Activated B cell treated with CpG ODN at 0.5 μM for 24 hours (primary cell): Measurements from ENCODE around the gene CEP78. TPM values are rescaled to one million over a fixed set of nuclear protein-coding genes. Genes with fewer than 3 reads are reported as not detected.
A peak's percentile ranks its signal among the peaks of the same experiment; 100 is the strongest.

Experiments
- ATAC-seq: fragments of 200-7000 bp; cut with Tn5 transposase; one replicate; pipeline ENCODE4 v1.10.0; 2021; ENCODE audit warnings: low read depth, mild to moderate bottlenecking, moderate library complexity
- CTCF ChIA-PET: fragments of 350-600 bp; sonication (Branson Sonifier 250); formaldehyde crosslinking; loops from one replicate; lab custom pipeline; 2021; ENCODE audit warnings: antibody characterized with exemption; lab: Charles Lee
- POLR2A ChIA-PET: fragments of 350-600 bp; sonication (Branson Sonifier 250); formaldehyde crosslinking; loops from one replicate; lab custom pipeline; 2021; ENCODE audit warnings: antibody characterized with exemption; lab: Charles Lee
- DNase-seq: peaks from one replicate; pipeline ENCODE4 v3.0.0; 2022
- H3K27ac Mint-ChIP-seq: one replicate; pipeline ENCODE4 v1.8.0; 2020; ENCODE audit warnings: mixed read lengths
- H3K27me3 Mint-ChIP-seq: one replicate; pipeline ENCODE4 v1.8.0; 2021; ENCODE audit warnings: mixed read lengths
- H3K36me3 Mint-ChIP-seq: one replicate; pipeline ENCODE4 v1.8.0; 2021; ENCODE audit warnings: low read depth, mixed read lengths
- H3K4me1 Mint-ChIP-seq: one replicate; pipeline ENCODE4 v1.8.0; 2021; ENCODE audit warnings: mixed read lengths
- H3K4me3 Mint-ChIP-seq: one replicate; pipeline ENCODE4 v1.8.0; 2020; ENCODE audit warnings: mild to moderate bottlenecking, mixed read lengths
- H3K9me3 Mint-ChIP-seq: one replicate; pipeline ENCODE4 v1.8.0; 2020; ENCODE audit warnings: mixed read lengths
- CTCF ChIP-seq: fragments of 200-600 bp; IDR thresholded peaks from one replicate; pipeline ENCODE4 v1.8.0; 2022; ENCODE audit warnings: antibody characterized with exemption, mild to moderate bottlenecking
- intact Hi-C: fragments of 100-400 bp; cut with micrococcal nuclease; formaldehyde crosslinking; loops from one replicate; pipeline ENCODE4 v1.15.1; 2024
- total RNA-seq: library from RNA; stranded (reverse); gene quantifications from 2 replicates; pipeline ENCODE4 v1.2.3, GENCODE V29; 2022

Gene CEP78
- total RNA-seq, 1 donor from 2014 or later, result 18.1 TPM

GRCh38 chr9:78252616-78253015 lies 16.7 kb downstream of the CEP78 start:
- POLR2A ChIA-PET, result no interaction called here
- Mint-ChIP-seq H3K9me3 (no peaks in the 10 kb centered on the region), H3K27me3 (no peaks in the 10 kb centered on the region), H3K4me1 (no peaks in the 10 kb centered on the region), H3K27ac (no peak overlapping the region), H3K4me3 (no peak overlapping the region), H3K36me3 (peaks cover 52% of the 10 kb centered on the region)
- TF ChIP-seq CTCF, result no peak
- CTCF ChIA-PET, result no interaction called here
- no peak for ATAC-seq
- intact Hi-C loops, result loop anchor here (10.0 kb wide), 1 partner anchor 1902 kb away; no protein-coding TSS in a partner anchor
- DNase-seq, result no peak

GRCh38 chr9:78253285-78253684 lies 17.4 kb downstream of the CEP78 start:
- no peak for DNase-seq
- no peak for TF ChIP-seq CTCF
- ChIA-PET CTCF (no interaction called here), POLR2A (no interaction called here)
- Mint-ChIP-seq H3K4me3 (no peak overlapping the region), H3K4me1 (no peaks in the 10 kb centered on the region), H3K27ac (no peak overlapping the region), H3K36me3 (peaks cover 48% of the 10 kb centered on the region), H3K27me3 (no peaks in the 10 kb centered on the region), H3K9me3 (no peaks in the 10 kb centered on the region)
- intact Hi-C loops, result loop anchor here (10.0 kb wide), 1 partner anchor 1902 kb away; no protein-coding TSS in a partner anchor
- no peak for ATAC-seq

DNA sequence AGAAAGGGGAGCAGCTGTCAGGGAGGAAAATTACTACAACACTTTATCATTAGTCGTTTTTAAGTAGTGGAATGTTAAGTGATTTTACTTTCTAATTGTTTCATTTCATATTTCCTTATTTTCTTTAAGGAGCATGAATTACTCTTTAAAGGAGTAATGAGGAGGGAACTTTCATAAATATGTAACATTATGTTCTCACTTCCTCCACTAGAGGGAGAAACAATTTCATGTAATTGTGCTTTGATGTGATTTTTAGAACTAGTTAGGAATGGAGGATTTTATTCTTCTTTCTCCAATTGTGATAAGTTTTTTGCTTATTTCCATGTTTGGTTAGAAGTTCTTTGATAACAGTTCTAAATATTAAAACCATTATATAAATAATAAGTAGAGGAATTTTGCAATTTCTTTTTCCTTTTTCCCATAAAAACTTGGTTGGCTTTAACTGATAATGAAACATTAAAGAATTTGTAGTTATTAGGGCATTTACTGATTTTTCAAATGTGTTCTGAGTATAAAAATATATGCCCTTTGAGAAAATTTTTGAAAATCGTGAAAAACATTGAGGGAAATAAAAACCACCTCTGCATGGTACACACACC lies 25.6 kb downstream of the CEP78 start:
- DNase-seq, result no peak
- peaks cover 39% of the 10 kb centered on the region for H3K36me3 Mint-ChIP-seq
- POLR2A ChIA-PET, result no interaction called here

DNA sequence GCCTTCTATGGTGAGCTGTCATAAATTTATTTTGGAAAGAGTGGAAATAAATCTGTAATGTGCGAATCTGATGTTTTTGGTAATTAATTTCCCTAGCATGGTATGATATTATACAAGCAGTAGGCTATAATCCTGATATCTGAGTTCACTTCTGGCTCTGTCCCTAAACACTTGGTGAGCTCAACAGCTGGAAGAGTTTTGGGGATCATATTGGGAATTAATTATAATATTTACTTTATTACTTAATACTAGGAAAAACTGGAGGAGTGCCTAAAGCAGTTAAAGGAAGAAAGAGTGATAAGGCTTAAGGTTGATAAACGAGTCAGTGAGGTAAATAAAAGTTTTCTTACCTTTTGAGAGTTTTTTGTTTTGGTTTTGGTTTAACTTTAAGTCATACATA lies 26.8 kb downstream of the CEP78 start:
- POLR2A ChIA-PET, result no interaction called here
- Mint-ChIP-seq H3K36me3 (peaks cover 40% of the 10 kb centered on the region), H3K4me3 (no peak overlapping the region), H3K9me3 (no peaks in the 10 kb centered on the region), H3K27ac (no peak overlapping the region), H3K4me1 (no peaks in the 10 kb centered on the region), H3K27me3 (no peaks in the 10 kb centered on the region)
- CTCF ChIA-PET, result interaction anchor here (1.9 kb wide), 1 partner anchor 106 kb away, joined by 14 read pairs; no protein-coding TSS in a partner anchor
- DNase-seq (no peak), ATAC-seq (no peak)
- no peak for TF ChIP-seq CTCF
- intact Hi-C loops, result no loop called here

More for the DNA sequence above, 25.6 kb downstream of the CEP78 start:
- H3K4me1 Mint-ChIP-seq, result no peaks in the 10 kb centered on the region
- H3K27ac Mint-ChIP-seq, result no peak overlapping the region
- no peaks in the 10 kb centered on the region for H3K9me3 Mint-ChIP-seq
- no peak overlapping the region for H3K4me3 Mint-ChIP-seq
- CTCF ChIA-PET, result interaction anchor here (1.2 to 1.9 kb wide), 3 partner anchors 36 to 109 kb away, joined by 4 to 14 read pairs (median 4); partner anchors contain the start of gene PSAT1
- no peak for ATAC-seq
- intact Hi-C loops, result loop anchor here (1.0 to 2.0 kb wide), 2 partner anchors 35 to 108 kb away; partner anchors contain the start of gene PSAT1
- H3K27me3 Mint-ChIP-seq, result no peaks in the 10 kb centered on the region
- TF ChIP-seq CTCF, result peak; percentile 96

DNA sequence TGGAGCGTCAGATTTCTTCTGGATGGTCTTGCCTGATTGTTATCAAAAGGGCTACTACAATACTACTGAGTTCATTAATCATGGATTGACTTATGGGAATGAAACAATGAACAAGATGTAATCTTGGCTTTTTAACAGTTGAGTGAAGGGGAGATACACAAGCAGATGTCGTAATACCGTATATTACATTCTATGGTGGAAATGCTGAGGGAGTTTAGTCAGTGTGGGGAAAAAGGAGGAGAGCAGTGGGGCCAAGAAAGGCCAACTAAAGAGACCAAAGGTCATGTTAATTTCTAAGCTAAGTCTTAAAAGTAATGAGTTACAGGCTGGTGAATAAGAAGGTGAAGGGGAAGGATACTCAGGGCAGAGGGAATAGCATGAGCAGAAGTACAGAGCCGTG lies 32.0 kb downstream of the CEP78 start:
- no peaks in the 10 kb centered on the region for H3K4me1 Mint-ChIP-seq
- no peaks in the 10 kb centered on the region for H3K9me3 Mint-ChIP-seq
- peaks cover 55% of the 10 kb centered on the region for H3K36me3 Mint-ChIP-seq
- no peak overlapping the region for H3K27ac Mint-ChIP-seq
- no peaks in the 10 kb centered on the region for H3K27me3 Mint-ChIP-seq
- no peak for DNase-seq
- intact Hi-C loops, result no loop called here
- TF ChIP-seq CTCF, result no peak
- CTCF ChIA-PET, result no interaction called here
- ATAC-seq, result no peak
- H3K4me3 Mint-ChIP-seq, result no peak overlapping the region
- POLR2A ChIA-PET, result no interaction called here
